ENCODE measurements around the gene POU3F1. TPM values are rescaled to one million over a fixed set of nuclear protein-coding genes. Genes with fewer than 3 reads are reported as not detected.

Gene POU3F1
- total RNA-seq, 2 experiments from 2014 or later = not detected

DNA sequence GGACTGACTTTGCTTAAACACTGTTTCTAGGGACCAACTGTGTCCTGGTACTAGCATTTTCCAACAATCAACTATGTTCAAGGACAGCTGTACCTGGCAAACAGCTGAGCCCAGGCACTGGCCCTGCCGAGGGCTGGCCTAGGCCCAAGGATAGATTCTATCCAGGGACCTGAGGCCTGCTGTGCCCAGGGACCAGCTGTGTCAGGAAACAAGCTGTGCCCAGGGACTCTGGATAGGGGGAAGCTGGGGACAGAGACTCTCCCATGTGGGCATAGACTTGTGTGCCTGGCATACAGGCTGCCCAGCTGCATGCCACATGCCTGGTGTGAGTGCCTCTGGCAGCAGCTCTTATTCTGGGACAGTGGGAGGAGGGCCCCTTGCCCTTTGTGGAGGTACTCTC lies 38.1 kb upstream of the POU3F1 start:
- no peak overlapping the region for H3K4me3 Mint-ChIP-seq
- H3K27me3 Mint-ChIP-seq (ENCODE audit: low read depth) = peaks cover 5% of the 10 kb centered on the region
- intact Hi-C loops (cut with micrococcal nuclease) = no loop called here
- H3K4me1 Mint-ChIP-seq (ENCODE audit: low read depth) = no peaks in the 10 kb centered on the region
- H3K27ac Mint-ChIP-seq = no peak overlapping the region
- CTCF ChIA-PET = no interaction called here
- no peak for DNase-seq
- no peaks in the 10 kb centered on the region for H3K9me3 Mint-ChIP-seq
- no peaks in the 10 kb centered on the region for H3K36me3 Mint-ChIP-seq (ENCODE audit: low read depth)

DNA sequence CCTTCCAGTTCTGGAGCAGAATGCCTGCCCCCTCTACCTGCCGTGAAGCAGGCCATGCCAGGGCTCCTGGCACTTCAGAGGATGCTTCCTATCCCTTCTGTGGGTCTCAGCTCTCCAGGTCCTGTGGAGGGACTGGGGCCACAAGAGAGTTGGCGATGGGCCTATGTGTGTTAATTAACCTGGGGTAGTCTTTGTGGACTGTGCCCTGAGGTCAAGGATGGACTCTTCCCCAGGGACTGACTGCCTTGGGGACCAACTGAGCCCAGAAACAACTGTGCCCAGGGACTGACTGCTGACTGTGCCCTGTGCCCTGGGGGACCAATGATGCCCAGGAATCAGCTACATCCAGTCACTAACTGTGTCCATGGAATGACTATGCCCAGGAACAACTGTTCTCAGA lies 37.5 kb upstream of the POU3F1 start:
- Mint-ChIP-seq H3K27ac (no peak overlapping the region), H3K36me3 (ENCODE audit: low read depth) (no peaks in the 10 kb centered on the region), H3K9me3 (no peaks in the 10 kb centered on the region), H3K27me3 (ENCODE audit: low read depth) (peaks cover 5% of the 10 kb centered on the region), H3K4me3 (no peak overlapping the region), H3K4me1 (ENCODE audit: low read depth) (no peaks in the 10 kb centered on the region)
- intact Hi-C loops (cut with micrococcal nuclease) = no loop called here
- DNase-seq = no peak
- CTCF ChIA-PET = no interaction called here

DNA sequence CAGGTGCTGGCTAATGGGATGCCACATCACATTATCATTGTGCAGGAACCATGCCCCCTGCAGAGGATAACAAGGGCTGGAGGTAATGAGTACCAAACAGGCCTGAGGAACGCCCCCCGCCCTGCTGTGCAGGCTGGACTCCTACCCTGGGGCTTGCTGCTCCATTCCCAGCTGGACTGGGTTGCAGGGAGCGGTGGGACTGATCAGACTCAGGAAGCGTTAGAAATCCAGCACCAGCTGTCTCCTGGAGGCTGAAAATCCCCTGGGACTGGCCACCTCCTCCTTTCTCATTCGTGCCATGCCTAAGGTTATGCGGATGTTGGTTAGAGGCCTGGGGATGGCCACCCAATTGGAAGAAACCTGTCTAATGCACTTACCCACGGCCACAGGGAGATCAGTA lies 36.9 kb upstream of the POU3F1 start:
- intact Hi-C loops (cut with micrococcal nuclease) = no loop called here

DNA sequence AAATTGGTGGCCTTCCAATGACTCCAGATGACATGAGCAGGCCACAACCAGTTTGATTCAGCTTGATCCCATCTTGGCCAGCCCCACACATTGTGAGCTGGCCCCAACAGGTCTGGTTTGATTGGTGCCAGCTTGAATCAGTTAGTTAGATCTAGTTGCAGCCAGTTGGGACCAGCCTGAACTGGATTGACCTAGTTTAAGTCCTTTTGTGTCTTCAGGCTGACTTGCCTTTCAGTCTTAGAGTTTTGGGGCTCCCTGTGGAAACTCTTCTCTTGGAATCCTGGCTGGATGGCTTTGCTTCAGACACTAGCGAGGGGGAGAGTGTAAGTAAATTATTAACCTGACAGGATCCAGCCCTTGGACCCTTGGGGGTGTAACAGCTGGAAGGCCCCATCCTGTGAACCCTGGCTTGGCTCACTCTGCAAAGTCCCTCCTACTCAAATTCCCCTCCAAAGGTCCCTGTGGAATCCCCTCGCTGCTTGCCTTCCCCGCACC lies 36.2 kb upstream of the POU3F1 start:
- H3K36me3 Mint-ChIP-seq (ENCODE audit: low read depth) = no peaks in the 10 kb centered on the region
- no peak overlapping the region for H3K27ac Mint-ChIP-seq
- CTCF ChIA-PET = interaction anchor here (1.4 kb wide), 1 partner anchor 11 kb away, joined by 5 read pairs; no protein-coding TSS in a partner anchor
- H3K9me3 Mint-ChIP-seq = no peaks in the 10 kb centered on the region
- intact Hi-C loops (cut with micrococcal nuclease) = no loop called here
- H3K4me3 Mint-ChIP-seq = no peak overlapping the region
- no peak for DNase-seq
- H3K4me1 Mint-ChIP-seq (ENCODE audit: low read depth) = no peaks in the 10 kb centered on the region
- peaks cover under 1% of the 10 kb centered on the region for H3K27me3 Mint-ChIP-seq (ENCODE audit: low read depth)

More for the DNA sequence above, 36.9 kb upstream of the POU3F1 start:
- no peaks in the 10 kb centered on the region for H3K9me3 Mint-ChIP-seq
- H3K27ac Mint-ChIP-seq = no peak overlapping the region
- no peaks in the 10 kb centered on the region for H3K36me3 Mint-ChIP-seq (ENCODE audit: low read depth)
- H3K4me3 Mint-ChIP-seq = no peak overlapping the region
- CTCF ChIA-PET = no interaction called here
- H3K27me3 Mint-ChIP-seq (ENCODE audit: low read depth) = peaks cover 5% of the 10 kb centered on the region
- no peaks in the 10 kb centered on the region for H3K4me1 Mint-ChIP-seq (ENCODE audit: low read depth)
- no peak for DNase-seq

DNA sequence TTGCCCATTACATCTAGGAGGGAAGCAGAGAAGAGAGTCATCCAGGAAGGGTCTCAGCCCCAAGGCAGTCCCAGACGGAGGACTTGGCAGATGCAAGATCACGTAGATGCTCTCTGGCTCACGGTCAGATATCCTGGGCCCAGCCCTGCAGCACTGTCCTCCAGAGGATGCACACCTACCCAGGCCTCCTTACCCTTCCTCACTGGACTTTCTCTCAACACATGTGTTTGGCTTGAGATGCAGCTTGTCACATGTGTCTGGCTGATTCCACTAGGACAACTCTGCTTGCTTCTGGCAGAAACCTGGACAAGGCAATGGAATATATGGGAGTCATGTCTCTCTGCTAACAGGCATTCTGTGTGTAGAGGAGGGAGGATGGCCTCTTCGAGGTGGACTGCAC lies 32.4 kb upstream of the POU3F1 start:
- no peak for DNase-seq
- CTCF ChIA-PET = no interaction called here
- intact Hi-C loops (cut with micrococcal nuclease) = no loop called here
- Mint-ChIP-seq H3K9me3 (no peaks in the 10 kb centered on the region), H3K27ac (no peak overlapping the region), H3K4me3 (no peak overlapping the region), H3K36me3 (ENCODE audit: low read depth) (no peaks in the 10 kb centered on the region), H3K4me1 (ENCODE audit: low read depth) (no peaks in the 10 kb centered on the region), H3K27me3 (ENCODE audit: low read depth) (peaks cover 7% of the 10 kb centered on the region)

DNA sequence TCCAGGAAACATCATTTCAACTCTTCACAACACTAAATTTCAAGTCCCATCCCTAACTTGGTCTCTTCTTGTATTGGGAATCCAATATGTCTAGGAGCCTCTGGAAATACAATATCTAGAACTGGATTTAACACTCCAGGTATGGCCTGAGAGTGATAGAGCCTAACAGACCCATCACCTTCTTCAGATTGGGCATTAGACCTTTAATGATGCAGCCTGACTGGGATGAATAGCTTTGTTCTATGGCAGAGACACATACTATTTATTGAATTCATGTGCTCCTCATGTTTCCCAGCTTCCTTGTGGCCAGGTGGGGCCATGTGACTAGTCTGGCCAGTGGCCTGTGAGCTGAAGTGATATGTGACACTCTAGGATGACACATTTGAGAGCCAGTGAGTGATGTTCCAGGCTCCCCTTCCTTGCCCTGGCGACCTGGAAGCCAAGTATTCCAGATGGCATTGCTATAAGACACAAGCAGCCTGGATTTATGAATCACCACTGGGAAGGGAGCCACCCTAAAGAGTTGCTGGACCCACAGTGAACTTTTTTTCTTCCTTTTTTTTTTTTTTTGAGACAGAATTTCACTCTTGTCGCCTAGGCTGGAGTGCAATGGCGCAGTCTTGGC lies 31.0 kb upstream of the POU3F1 start:
- DNase-seq = no peak
- Mint-ChIP-seq H3K4me1 (ENCODE audit: low read depth) (no peaks in the 10 kb centered on the region), H3K9me3 (no peaks in the 10 kb centered on the region), H3K27me3 (ENCODE audit: low read depth) (peaks cover 17% of the 10 kb centered on the region), H3K27ac (no peak overlapping the region), H3K36me3 (ENCODE audit: low read depth) (no peaks in the 10 kb centered on the region), H3K4me3 (no peak overlapping the region)
- CTCF ChIA-PET = interaction anchor here (1.3 kb wide), 1 partner anchor 10 kb away, joined by 3 read pairs; no protein-coding TSS in a partner anchor
- intact Hi-C loops (cut with micrococcal nuclease) = no loop called here

DNA sequence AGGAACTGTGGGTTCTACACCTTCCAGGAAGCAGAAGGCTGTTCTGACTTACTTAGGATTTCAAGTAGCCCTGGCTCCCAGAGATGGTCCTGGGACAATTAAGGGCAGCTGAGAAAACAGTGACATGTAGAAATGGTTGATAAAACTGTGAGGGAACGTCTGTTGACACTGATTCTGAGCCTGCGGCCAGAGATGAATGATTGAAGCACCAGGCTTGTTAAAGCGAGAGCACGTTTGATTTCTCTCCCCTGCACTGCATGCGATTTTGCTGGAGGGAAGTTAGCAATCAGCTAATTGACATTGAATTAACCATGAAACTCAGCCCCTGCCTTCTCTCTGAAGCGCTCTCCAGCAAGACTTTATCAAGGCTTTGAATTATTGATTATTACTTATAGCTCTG lies 29.9 kb upstream of the POU3F1 start:
- no peak for DNase-seq
- CTCF ChIA-PET = interaction anchor here (1.3 kb wide), 1 partner anchor 50 kb away, joined by 3 read pairs; no protein-coding TSS in a partner anchor
- H3K36me3 Mint-ChIP-seq (ENCODE audit: low read depth) = no peaks in the 10 kb centered on the region
- no peak overlapping the region for H3K27ac Mint-ChIP-seq
- H3K4me3 Mint-ChIP-seq = no peak overlapping the region
- H3K4me1 Mint-ChIP-seq (ENCODE audit: low read depth) = no peaks in the 10 kb centered on the region
- no peaks in the 10 kb centered on the region for H3K9me3 Mint-ChIP-seq
- H3K27me3 Mint-ChIP-seq (ENCODE audit: low read depth) = peaks cover 18% of the 10 kb centered on the region
- intact Hi-C loops (cut with micrococcal nuclease) = no loop called here

DNA sequence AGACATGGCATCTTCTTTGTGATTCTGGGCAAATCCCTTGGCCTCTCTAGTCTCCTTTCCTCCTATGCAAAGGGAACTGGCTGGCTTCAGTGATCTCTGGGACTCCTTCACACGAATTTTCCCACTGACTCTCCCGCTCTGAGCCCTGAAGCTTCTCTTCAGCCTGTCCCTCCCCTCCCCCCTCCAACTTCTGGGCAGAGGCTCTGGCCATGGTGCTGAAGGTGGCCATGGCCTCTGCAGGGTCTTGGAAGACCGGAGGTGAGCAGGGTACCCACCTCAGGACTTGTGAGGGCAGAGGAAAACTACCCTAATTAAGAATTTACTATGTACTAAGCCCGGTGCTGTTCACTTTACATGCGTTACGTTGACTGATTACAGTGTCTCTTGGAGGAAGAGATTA lies 29.4 kb upstream of the POU3F1 start:
- intact Hi-C loops (cut with micrococcal nuclease) = no loop called here
- H3K4me1 Mint-ChIP-seq (ENCODE audit: low read depth) = no peaks in the 10 kb centered on the region
- H3K27ac Mint-ChIP-seq = no peak overlapping the region
- no peaks in the 10 kb centered on the region for H3K9me3 Mint-ChIP-seq
- CTCF ChIA-PET = interaction anchor here (1.3 kb wide), 1 partner anchor 49 kb away, joined by 3 read pairs; no protein-coding TSS in a partner anchor
- no peaks in the 10 kb centered on the region for H3K36me3 Mint-ChIP-seq (ENCODE audit: low read depth)
- H3K4me3 Mint-ChIP-seq = no peak overlapping the region
- H3K27me3 Mint-ChIP-seq (ENCODE audit: low read depth) = peaks cover 18% of the 10 kb centered on the region
- DNase-seq = no peak

DNA sequence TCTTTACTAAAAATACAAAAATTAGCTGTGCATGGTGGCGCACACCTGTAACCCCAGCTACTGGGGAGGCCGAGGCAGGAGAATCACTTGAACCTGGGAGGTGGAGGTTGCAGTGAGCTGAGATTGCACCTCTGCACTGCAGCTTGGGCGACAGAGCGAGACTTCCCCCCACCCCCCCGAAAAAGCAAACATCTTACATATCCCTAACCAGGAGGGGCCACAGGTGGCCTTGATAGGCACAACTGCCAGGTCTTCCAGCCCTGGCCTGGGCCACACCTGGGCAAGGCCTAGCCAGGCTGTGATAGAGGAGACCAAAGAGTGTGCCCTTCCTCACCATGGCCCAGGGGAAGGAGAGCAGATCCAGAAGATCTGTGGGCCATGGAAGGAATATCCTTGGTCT lies 28.6 kb upstream of the POU3F1 start:
- H3K4me3 Mint-ChIP-seq = no peak overlapping the region
- no peaks in the 10 kb centered on the region for H3K9me3 Mint-ChIP-seq
- H3K27ac Mint-ChIP-seq = no peak overlapping the region
- DNase-seq = no peak
- CTCF ChIA-PET = no interaction called here
- H3K27me3 Mint-ChIP-seq (ENCODE audit: low read depth) = peaks cover 24% of the 10 kb centered on the region
- no peaks in the 10 kb centered on the region for H3K36me3 Mint-ChIP-seq (ENCODE audit: low read depth)
- no peaks in the 10 kb centered on the region for H3K4me1 Mint-ChIP-seq (ENCODE audit: low read depth)
- intact Hi-C loops (cut with micrococcal nuclease) = no loop called here

DNA sequence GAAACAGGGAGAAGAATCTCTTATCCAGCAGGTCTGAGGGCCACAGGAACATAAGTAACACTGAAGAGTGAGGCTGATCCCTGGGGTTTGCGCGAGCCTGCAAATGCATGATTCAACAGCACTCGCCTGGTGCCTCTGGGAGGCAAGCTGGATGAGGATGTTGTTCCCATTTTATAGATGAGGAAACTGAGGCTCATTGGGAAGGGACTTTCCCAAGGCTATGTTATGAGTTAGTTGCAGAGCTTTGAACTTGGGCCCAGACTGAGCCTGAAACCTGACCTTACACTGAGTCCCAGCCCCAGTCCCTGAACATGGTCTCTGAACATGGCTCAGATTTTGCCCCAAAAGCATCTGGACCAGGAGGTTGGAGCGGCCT lies 27.7 kb upstream of the POU3F1 start:
- CTCF ChIA-PET = no interaction called here
- H3K27ac Mint-ChIP-seq = no peak overlapping the region
- H3K27me3 Mint-ChIP-seq (ENCODE audit: low read depth) = peaks cover 28% of the 10 kb centered on the region
- no peaks in the 10 kb centered on the region for H3K36me3 Mint-ChIP-seq (ENCODE audit: low read depth)
- DNase-seq = no peak
- no peak overlapping the region for H3K4me3 Mint-ChIP-seq
- H3K4me1 Mint-ChIP-seq (ENCODE audit: low read depth) = no peaks in the 10 kb centered on the region
- intact Hi-C loops (cut with micrococcal nuclease) = no loop called here
- no peaks in the 10 kb centered on the region for H3K9me3 Mint-ChIP-seq

DNA sequence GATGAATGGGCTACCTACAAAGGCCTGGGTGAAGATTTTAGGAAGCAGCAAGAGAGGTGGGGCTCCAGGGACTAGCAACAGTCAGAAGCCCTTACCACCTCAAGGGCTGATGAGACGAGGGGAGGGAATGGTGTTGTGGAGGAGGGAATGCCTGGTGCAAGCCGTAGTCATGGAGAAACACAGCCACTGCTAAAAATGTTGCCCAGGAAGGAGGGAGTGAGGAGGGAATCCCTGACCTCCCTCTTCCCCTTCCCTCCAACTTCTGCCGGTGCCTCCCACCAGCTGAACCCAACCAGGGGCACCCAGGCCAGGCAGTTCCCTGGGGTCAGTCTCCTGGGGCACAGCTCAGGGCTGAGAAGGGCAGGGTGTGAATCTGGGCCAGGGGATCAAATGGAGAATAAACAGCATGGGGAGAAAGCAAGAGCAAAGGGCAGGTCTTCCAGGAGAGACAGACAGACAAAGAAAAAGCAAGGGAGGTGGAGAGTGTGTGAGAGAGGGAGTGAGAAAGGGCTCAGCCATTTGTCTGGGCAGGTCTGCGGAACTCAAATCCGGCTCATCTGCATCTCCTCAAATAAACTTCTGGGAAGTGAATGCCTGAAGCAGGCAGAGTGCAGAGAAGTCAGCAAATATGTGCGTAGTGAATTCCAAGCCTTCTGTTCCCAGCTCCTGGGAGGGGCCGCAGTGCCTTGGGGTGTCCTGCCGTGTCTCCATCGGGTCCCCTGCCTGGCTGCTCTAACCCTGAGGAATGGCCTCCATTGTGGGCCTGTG lies 27.1 kb upstream of the POU3F1 start:
- Mint-ChIP-seq H3K27me3 (ENCODE audit: low read depth) (peaks cover 29% of the 10 kb centered on the region), H3K36me3 (ENCODE audit: low read depth) (no peaks in the 10 kb centered on the region), H3K27ac (no peak overlapping the region), H3K9me3 (no peaks in the 10 kb centered on the region), H3K4me1 (ENCODE audit: low read depth) (no peaks in the 10 kb centered on the region), H3K4me3 (no peak overlapping the region)
- intact Hi-C loops (cut with micrococcal nuclease) = no loop called here
- CTCF ChIA-PET = interaction anchor here (4.0 kb wide), 1 partner anchor 47 kb away, joined by 39 read pairs; no protein-coding TSS in a partner anchor
- no peak for DNase-seq

DNA sequence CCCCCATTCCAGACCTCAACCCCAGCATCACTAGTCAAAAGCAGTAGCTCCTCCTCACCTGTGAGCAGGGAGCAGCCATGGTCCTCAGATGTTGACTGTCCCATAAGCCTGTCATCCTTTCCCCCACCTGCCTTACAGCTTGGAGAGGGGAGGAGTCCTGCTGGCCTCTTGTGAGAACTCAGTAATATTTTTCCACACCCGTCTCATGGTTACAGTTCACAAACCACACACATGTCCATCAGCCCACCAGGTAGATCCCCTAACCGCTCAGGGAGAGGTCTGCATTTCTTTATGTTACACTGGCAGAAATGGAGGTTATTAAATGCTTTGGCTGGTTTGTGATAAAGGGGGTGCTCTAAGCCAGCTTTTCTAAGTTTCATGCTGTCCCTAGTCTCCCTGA lies 26.3 kb upstream of the POU3F1 start:
- no peak overlapping the region for H3K27ac Mint-ChIP-seq

More for the DNA sequence above, 26.3 kb upstream of the POU3F1 start:
- no peaks in the 10 kb centered on the region for H3K4me1 Mint-ChIP-seq (ENCODE audit: low read depth)
- H3K36me3 Mint-ChIP-seq (ENCODE audit: low read depth) = no peaks in the 10 kb centered on the region
- CTCF ChIA-PET = interaction anchor here (1.0 to 4.0 kb wide), 2 partner anchors 12 to 46 kb away, joined by 3 to 39 read pairs; no protein-coding TSS in a partner anchor
- no peak for DNase-seq
- no peaks in the 10 kb centered on the region for H3K9me3 Mint-ChIP-seq
- H3K4me3 Mint-ChIP-seq = no peak overlapping the region
- intact Hi-C loops (cut with micrococcal nuclease) = loop anchor here (1.0 kb wide), 1 partner anchor 47 kb away; no protein-coding TSS in a partner anchor
- peaks cover 34% of the 10 kb centered on the region for H3K27me3 Mint-ChIP-seq (ENCODE audit: low read depth)
